GM12873 (cell line): Measurements from ENCODE around the gene SCAPER.

Experiments
- CTCF ChIP-seq: IDR thresholded peaks from 2 replicates; pipeline ENCODE4 v1.5.1; 2012; ENCODE audit warnings: low read depth, mild to moderate bottlenecking, moderate library complexity, low read length, control low read depth; ENCODE audit not compliant: insufficient read depth; ENCODE audit errors: missing control alignments

SCAPER gene

GRCh38 chr15:76451540-76451939 lies 453.6 kb downstream of the SCAPER start:
- no peak for TF ChIP-seq CTCF

DNA sequence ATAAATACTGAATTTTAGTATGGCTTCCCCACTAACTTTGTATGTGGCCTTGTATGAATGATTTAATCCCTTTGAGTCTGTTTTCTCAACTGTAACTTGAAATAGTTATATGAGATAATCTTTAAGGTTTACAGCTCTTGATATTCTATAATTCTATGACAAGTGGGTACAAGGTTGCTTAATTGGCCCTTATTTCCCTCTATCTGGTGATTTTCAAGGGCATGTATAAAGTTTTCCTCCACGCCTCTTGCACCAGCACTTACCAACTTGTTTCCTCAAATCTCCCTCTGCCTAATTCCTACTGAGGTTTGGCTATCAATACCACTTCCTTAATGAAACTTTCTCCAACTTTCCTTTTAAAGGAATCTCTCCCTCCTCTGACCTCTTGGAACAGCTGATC lies 455.7 kb downstream of the SCAPER start:
- TF ChIP-seq CTCF = no peak

DNA sequence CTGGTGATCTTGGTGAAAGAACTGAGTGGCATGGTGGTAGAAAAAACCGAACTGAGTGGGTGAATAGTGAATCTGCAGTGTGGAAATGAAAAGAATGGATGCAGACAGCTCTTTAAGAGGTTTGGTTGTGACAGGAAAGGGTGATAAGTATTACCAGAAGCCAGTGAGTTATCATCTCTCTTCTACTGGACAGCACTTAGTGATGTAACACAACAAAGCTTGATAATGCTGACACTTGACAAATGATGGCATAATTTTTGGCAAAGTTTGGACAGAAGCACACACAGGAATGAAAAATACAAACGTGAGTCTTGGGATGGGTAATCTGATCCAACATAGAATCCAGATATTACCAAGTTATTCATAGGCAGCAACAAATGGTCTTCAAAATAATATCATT lies 456.4 kb downstream of the SCAPER start:
- TF ChIP-seq CTCF = no peak

DNA sequence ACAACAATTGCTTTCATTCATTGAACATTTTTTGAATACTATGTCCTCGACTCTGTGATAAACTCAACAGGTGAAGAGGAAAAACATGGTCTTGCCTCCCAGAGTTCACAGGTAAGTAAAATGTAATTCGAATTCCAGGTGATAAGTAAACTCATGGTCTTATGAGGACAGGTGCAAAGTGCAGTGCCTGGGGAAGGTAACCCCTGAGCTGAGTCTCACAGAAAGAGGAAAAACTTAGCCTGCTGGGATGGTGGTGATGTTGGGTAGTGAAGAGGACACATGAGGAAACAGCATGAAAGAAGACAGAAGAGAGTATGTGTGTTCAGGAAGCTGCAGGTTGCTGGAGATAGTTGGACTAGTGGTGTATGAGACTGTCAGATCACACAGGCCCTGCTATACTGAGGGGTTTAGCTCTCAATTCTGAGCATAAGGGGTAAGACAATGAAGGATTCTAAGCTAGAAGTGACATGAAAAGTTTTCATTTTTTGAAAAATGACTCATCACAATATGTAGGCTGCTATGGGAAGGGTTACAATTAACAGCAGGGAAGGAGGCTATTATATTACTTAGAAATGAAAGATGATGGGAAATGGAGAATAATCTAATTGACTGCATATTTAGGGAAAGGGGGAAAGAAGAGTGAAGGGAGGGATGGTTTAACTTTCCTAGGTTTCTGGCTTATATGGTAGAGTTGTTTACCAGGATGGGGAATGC lies 457.3 kb downstream of the SCAPER start:
- no peak for TF ChIP-seq CTCF

- no peak for TF ChIP-seq CTCF
Measured at GRCh38 chr15:76440441-76440840, 464.7 kb downstream of the SCAPER start.

DNA sequence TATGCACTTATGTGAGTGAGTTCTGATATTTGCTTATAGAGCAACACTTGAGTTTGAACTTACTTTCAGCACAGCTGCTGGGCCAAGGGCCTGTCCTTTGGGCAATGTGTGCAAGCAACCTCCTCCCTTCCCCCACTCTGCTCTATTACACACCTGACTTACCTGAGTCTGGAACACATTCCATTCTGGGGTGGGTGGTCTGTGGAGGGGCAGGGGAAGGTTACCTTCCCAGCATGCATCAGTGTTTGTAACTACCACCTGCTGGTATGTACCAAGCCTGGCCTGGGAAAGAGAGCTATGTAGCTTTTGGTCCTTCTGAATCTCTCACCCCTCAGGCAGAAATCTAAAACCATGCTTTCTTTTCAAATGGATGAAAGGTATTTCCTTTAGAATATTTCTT lies 465.6 kb downstream of the SCAPER start:
- TF ChIP-seq CTCF = no peak

GRCh38 chr15:76433798-76434400 lies 471.2 kb downstream of the SCAPER start:
- no peak for TF ChIP-seq CTCF
